Chondrocyte (in vitro differentiated cells): ENCODE measurements around the gene REEP6. TPM values are rescaled to one million over a fixed set of nuclear protein-coding genes. Genes with fewer than 3 reads are reported as not detected.

ENCODE experiments used
- DNase-seq: peaks from one replicate; pipeline ENCODE4 v3.0.0; 2021; ENCODE audit warnings: mixed read lengths, low spot score
- H3K27ac Mint-ChIP-seq: one replicate; pipeline ENCODE4 v1.8.0; 2021; ENCODE audit warnings: mild to moderate bottlenecking, moderate library complexity, mixed read lengths; ENCODE audit not compliant: unreplicated experiment
- H3K27me3 Mint-ChIP-seq: 2 replicates; pipeline ENCODE4 v1.8.0; 2021; ENCODE audit warnings: low read depth, mixed read lengths
- H3K36me3 Mint-ChIP-seq: 2 replicates; pipeline ENCODE4 v1.8.0; 2021; ENCODE audit warnings: low read depth, mixed read lengths
- H3K4me1 Mint-ChIP-seq: 2 replicates; pipeline ENCODE4 v1.8.0; 2021; ENCODE audit warnings: low read depth, mild to moderate bottlenecking, mixed read lengths
- H3K4me3 Mint-ChIP-seq: one replicate; pipeline ENCODE4 v1.8.0; 2021; ENCODE audit warnings: mild to moderate bottlenecking, moderate library complexity, mixed read lengths; ENCODE audit not compliant: unreplicated experiment
- H3K9me3 Mint-ChIP-seq: 2 replicates; pipeline ENCODE4 v1.8.0; 2021; ENCODE audit warnings: low read depth, mixed read lengths
- CTCF ChIP-seq: fragments of 200-600 bp; sonication (generic); IDR thresholded peaks from 2 replicates; pipeline ENCODE4 v1.5.0; 2021; ENCODE audit warnings: antibody characterized with exemption, mild to moderate bottlenecking, moderate library complexity
- total RNA-seq: library from RNA; stranded (reverse); gene quantifications from 3 replicates; pipeline ENCODE4 v1.2.1, GENCODE V29; 2021

Gene REEP6
- total RNA-seq, 1 donor from 2014 or later = 2.8 TPM

- H3K36me3 Mint-ChIP-seq = no peaks in the 10 kb centered on the region
- no peak for DNase-seq
- H3K27me3 Mint-ChIP-seq = no peaks in the 10 kb centered on the region
- H3K9me3 Mint-ChIP-seq = no peaks in the 10 kb centered on the region
- H3K4me3 Mint-ChIP-seq = peak within 1 kb of the TSS; percentile 60
- TF ChIP-seq CTCF = peak; percentile 20
- H3K27ac Mint-ChIP-seq = no peak within 1 kb of the TSS
- peaks cover 14% of the 10 kb centered on the region for H3K4me1 Mint-ChIP-seq
Measured at GRCh38 chr19:1512671-1513498, 21.9 kb downstream of the REEP6 start, which contains the start of gene ADAMTSL5. Gene ADAMTSL5, minus strand, starts transcription at chr19:1513019. Its CDS starts 2,076 bp downstream, at chr19:1510943.

GRCh38 chr19:1513499-1514294 is 22.7 kb downstream of the REEP6 start:
- Mint-ChIP-seq H3K27ac (no peak overlapping the region), H3K9me3 (no peaks in the 10 kb centered on the region), H3K4me3 (peak overlapping the region; percentile 31), H3K36me3 (no peaks in the 10 kb centered on the region), H3K4me1 (peaks cover 14% of the 10 kb centered on the region), H3K27me3 (peaks cover 4% of the 10 kb centered on the region)
- peak; percentile 83 for TF ChIP-seq CTCF
- no peak for DNase-seq

- H3K4me3 Mint-ChIP-seq = peak overlapping the region; percentile 25
Measured at GRCh38 chr19:1514295-1514661, 23.3 kb downstream of the REEP6 start.

GRCh38 chr19:1514986-1515721 is 24.2 kb downstream of the REEP6 start:
- H3K4me1 Mint-ChIP-seq = peaks cover 10% of the 10 kb centered on the region
- peaks cover 4% of the 10 kb centered on the region for H3K27me3 Mint-ChIP-seq
- no peak overlapping the region for H3K27ac Mint-ChIP-seq
- DNase-seq = no peak
- H3K36me3 Mint-ChIP-seq = no peaks in the 10 kb centered on the region
- TF ChIP-seq CTCF = no peak
- H3K4me3 Mint-ChIP-seq = no peak overlapping the region
- H3K9me3 Mint-ChIP-seq = no peaks in the 10 kb centered on the region

More at GRCh38 chr19:1514295-1514661, 23.3 kb downstream of the REEP6 start:
- peaks cover 14% of the 10 kb centered on the region for H3K4me1 Mint-ChIP-seq
- no peak for DNase-seq
- H3K36me3 Mint-ChIP-seq = no peaks in the 10 kb centered on the region
- no peak overlapping the region for H3K27ac Mint-ChIP-seq
- H3K9me3 Mint-ChIP-seq = no peaks in the 10 kb centered on the region
- TF ChIP-seq CTCF = no peak
- H3K27me3 Mint-ChIP-seq = peaks cover 4% of the 10 kb centered on the region

GRCh38 chr19:1516395-1516753 is 25.4 kb downstream of the REEP6 start:
- DNase-seq = no peak
- peaks cover 4% of the 10 kb centered on the region for H3K27me3 Mint-ChIP-seq
- no peak for TF ChIP-seq CTCF
- no peaks in the 10 kb centered on the region for H3K36me3 Mint-ChIP-seq
- H3K9me3 Mint-ChIP-seq = no peaks in the 10 kb centered on the region
- H3K27ac Mint-ChIP-seq = no peak overlapping the region
- no peak overlapping the region for H3K4me3 Mint-ChIP-seq
- peaks cover 7% of the 10 kb centered on the region for H3K4me1 Mint-ChIP-seq
